Right renal cortex interstitium (tissue), 3 donors: Measurements from ENCODE around the gene PTPRD. TPM values are rescaled to one million over a fixed set of nuclear protein-coding genes. Genes with fewer than 3 reads are reported as not detected.

Source experiments
- DNase-seq, 3 donors: peaks; one replicate each; pipeline ENCODE4 v3.0.0-alpha.2; 2013; ENCODE audit warnings: low read depth in 3 of 3, low spot score in 2 of 3
- polyA plus RNA-seq, 3 donors: library from polyadenylated mRNA; unstranded; fragments of 120-200 nt; gene quantifications; one replicate each; pipeline ENCODE4 v1.2.1, GENCODE V29; 2013; ENCODE audit not compliant: insufficient read length in 3 of 3

PTPRD gene
- polyA plus RNA-seq, 3 donors: 92.4 to 109 (median 101) TPM

DNA sequence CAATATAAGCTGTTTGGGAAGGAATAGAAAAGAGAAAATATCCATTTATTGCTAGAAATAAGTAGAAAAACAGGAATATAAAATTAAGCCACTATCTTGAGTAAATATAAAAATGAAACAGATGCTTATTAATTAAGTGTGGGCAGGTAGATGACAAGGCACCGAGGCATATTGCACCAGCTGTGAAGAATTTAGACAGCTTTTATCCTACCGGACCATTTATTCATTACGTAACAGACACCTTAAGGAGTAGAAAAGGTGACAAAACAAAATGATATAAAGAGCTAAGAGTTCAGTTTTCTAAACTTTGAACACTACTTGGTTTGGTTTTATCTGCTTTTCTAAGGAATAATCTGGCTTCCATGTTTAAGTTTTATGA, 404.1 kb downstream of the PTPRD start:
- no peak for DNase-seq

DNA sequence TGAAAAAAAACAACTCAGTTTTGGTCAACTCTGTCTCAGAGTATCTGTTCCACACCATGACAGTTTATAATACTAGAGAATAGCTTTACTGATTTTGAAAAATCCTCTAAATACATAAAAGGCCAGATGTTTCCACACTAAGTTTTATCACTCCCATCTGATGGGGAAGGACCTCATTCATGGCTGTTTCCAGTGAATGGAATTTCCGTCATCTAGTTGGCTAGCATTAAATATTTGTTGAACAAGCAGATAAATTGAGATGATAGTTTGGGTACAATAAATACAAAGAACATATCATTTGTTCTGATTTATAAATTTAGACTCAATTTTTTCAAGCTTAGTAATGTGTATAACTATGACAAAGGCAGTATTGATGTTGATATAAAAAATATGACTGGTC, 408.5 kb downstream of the PTPRD start:
- DNase-seq: no peak

DNA sequence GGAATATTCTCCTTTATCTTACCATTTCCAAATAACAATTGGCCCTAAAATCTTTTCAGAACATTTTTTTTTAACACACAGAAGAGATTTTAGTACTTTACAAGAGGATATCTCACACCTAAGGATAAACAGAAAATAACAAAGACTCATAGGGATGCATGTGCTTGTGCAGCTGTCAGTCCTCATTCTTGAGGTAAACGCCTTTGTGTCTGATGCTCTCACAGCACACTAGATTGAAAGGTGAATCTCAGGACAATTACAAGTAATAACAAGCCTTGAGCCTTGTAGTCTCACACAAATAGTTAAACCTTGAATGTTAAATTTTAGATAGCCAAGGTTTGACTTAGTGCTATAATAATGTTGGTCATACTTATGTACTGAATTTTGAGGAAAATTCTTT, 439.2 kb downstream of the PTPRD start:
- DNase-seq: no peak

DNA sequence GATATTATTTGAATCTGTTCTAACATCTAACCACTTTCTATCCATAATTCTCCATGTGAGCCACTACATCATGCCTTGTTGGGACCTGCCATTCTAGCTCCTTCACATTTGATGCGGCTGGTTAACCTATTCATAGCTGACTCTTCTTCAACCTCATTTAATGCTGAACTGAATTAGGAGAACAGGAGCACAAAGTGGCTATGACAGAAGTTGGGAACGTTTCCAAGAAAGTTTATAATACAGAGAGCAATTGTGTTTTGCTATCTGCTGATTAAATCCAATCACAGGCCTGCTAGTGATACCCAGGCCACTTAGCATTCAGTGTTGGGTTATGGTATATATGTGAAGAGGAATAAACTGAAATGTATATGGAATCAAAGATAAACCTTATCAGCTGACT, 440.3 kb downstream of the PTPRD start:
- no peak for DNase-seq

DNA sequence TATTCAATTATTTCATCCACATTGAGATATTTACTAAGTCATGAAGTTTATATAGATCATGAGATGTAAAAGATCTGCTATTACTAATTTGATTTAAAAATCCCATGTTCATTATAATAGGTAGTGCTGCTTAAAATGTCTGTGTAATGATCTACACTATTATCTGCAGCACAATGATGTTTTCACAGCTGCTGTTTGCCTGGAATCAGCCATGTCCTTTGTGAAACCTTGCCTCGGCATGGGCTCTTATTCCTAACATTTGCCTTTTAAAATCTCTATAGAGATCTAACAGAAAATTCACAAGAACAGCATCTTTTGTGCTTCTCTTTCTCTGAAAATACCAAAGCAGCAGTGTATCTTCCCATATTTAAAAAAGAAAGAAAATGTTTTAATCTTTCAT, 444.6 kb downstream of the PTPRD start:
- no peak for DNase-seq

DNA sequence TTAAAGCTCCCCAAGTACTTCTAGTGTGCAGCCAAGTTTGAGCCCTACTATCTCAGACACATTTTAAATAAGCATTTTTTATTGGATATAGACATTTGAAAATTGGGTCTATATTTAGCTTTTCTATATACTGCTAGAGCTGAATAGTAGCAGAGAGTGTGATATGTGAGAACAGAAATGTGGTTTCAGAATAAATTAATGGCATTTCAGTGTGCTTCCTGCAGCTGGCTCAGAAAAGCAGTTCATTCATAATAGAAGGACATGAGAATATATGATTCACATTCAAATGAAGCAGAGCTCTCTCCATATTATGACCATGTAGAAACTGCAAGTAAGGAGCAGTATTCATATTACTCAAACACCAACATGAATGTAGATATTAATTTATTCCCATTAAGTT, 464.0 kb downstream of the PTPRD start:
- no peak for DNase-seq

DNA sequence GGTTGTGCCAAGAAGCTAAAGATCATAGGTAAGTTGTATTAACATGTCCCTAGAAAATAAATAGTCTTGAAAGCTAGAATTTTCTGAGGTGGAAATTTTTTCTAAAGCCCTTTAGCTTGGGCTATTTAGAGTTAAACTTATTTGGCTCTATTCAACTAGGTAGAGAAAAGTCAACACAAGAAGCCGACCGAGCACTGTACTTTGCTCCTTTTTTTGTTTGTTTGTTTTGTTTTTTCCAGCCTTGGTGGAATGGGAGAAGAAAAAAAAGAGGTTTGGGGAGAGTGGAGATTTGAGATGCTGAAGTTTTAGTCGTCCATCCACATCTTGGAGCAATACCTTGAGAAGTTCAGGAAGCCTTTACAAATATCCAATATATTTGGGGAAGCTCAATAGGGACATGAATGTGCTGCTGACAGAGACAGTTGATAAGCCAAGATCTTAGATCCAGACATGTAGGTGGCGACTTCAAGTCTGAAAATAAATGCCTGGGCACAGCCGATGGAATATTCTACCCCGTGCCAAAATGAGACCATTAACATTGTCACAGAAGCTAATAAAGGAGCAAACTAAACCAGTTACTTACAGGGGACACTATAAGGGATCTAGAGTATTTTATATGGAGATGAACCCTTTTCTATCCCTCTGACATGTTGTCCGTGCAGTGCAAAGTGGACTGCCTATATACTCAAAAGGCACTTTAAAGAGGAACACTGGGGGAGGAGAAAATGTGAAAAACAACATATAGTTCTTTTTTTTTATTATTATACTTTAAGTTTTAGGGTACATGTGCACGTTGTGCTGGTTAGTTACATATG, 466.1 kb downstream of the PTPRD start:
- DNase-seq: no peak

DNA sequence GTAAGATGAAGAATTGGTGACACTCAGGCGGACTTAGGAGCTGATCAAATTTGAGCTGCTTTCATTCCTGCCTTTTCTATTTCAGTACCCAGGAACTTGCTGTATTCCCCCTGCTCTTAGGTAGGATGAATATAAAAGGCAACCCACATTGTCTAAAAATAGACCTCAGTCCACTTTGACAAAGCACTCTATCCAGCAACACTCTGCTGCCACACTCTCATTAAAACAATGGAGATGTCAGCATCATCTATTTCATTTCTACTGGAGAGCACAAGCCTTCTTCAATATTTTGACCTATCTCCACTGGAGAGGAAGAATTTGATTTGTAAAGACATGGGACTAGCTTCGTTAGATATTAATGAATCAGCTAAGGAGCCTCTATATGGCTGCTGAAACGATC, 468.4 kb downstream of the PTPRD start:
- DNase-seq: no peak

DNA sequence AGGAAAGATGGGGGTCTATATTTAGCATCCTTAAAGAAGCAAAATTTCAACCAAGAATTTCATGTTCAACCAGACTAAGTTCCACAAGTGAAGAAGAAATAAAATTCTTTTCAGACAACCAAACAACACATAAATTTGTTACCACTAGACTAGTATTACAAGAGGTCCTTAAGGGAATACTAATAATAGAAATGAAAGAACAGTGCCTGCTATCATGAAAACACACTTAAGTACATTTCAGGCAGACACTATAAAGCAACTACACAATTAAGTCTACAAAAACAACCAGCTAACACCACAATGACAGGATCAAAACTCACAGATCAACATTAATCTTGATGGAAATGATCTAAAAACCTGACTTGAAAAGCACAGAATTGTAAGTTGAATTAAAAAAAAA, 477.2 kb downstream of the PTPRD start:
- DNase-seq: no peak

DNA sequence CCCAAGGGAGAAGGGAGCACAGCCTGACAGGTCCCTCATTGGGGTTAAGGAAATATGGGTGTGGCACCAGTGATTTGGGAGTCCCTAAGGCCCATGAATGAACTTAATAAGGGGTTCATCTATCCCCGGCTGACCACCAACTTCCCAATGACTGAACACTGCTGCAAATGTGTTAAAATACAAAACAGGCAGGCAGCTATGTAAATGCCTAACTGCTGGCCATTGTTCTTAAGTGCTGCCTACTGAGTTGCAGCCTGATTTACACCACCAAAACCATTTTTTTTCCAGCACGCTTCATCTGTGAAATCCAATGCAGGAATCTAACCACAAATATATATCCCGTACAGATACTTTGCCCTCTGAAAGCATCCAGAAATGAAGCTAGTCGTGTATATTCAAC, 478.5 kb downstream of the PTPRD start:
- no peak for DNase-seq

DNA sequence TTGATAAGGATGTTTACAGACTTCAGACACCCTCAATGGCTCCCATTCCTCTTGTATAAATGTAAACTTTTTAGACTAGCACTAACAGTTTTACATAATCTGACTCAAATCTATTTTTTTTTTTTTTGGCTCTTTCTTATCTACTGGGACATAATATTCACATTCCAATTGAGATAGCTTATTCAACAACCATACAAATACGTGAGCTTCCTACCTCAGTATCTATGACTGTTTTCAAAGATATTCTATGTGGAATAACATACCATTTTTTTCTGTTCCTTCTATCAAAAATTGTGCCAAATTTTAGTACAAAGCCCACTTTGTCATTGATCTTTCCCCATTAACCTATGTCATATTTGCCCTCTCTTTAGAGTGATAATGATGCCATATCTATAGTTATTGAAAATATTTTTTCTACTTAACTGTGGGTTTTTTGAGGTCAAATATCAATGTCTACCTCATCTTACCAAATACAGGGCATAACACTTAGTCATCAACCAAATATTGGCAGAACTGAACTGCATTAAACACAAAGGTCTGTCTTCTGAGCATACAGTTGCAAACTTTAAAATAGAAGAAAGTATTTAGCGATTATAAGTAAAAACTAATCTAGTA, 482.6 kb downstream of the PTPRD start:
- no peak for DNase-seq

DNA sequence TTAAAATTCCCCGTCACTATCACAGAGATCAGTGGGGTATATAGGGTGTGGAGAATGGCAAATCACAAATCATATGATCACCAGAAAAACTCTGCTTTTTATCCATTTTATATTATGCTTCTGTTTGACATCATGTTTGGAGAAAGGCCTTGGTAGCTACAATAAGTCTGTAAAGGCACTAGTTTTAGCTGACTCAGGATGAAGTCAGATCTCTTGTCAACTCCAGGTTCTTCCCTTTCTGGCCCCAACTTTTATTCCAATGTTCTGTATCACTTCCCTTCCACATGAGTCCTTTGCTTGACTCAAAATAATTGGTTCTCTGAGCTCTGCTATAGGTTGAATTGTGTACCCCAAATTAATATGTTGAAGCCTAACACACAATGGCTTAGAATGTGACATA, 484.9 kb downstream of the PTPRD start:
- DNase-seq: no peak

DNA sequence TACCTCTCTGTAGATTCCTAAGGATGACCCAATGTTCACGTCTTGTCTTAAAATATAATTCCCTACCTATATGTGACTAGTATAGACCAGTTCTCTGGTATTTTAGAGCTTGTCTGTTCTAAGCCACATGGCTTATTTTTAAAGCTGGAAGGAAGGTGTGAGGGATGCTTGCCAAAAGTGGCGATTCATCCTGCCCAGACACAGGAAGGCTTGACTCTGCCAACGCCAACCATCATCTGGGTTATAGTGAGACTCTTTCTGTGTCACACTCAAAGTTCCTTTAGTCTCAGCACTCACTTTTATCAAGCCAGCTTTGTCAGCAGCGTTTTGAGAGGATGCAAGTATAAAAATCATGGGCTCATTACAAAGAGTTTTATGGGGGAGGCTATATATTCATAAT, 500.0 kb downstream of the PTPRD start:
- no peak for DNase-seq

DNA sequence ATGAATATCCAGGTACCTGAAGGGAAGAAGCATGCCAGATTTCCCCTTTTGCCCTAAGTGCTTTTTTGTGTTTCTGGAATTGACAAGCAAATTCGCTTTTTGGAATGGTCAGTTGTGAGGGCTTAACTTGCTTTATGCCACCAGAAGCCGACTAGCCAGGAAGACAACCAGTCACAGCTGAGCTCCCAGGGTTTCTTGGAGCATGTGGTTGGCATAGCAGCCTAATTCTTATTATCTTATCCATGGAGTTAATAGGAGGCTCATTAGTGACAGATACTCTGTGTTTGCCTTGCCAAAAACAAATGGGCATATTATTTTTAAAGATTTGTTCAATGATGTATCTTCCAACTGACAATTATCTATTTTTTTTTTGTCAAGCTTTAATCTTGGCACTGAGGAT, 500.7 kb downstream of the PTPRD start:
- DNase-seq: no peak

DNA sequence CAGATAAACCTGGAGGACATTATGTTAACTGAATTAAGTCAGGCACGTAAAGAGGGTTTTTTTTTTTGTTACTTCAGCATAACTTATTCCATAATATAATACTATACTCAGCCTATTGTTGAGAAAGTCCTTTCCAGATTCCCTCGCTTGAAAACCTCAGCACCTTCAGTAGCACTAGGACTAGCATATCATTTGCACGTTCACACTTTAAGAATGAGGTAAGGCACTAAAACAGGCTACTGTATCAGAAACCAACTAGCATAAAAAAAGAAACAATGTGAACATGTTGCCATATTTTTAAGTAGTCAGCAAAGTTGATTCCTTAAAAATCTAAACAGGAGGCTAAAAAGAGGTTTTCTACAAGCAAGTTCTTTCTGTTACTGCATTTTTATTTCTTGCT, 504.0 kb downstream of the PTPRD start:
- DNase-seq: no peak

DNA sequence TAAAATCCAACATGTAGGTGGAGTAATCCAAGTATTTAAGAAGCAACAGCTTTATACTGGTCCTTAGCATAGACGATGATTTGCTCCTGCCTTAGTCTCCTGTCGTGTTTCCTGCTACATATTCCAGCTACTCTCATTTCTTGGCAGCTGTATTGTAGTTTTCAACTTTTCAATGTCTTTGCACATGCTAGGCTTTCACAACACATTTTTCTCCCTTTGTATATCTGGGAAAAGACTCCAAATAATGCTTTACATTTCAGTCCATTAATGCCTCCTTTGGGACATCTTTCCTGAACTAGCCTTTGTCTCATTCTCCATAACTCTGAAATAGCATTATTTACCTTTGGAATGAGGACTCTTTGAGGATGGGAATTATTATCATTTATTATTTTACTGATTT, 508.0 kb downstream of the PTPRD start:
- no peak for DNase-seq

DNA sequence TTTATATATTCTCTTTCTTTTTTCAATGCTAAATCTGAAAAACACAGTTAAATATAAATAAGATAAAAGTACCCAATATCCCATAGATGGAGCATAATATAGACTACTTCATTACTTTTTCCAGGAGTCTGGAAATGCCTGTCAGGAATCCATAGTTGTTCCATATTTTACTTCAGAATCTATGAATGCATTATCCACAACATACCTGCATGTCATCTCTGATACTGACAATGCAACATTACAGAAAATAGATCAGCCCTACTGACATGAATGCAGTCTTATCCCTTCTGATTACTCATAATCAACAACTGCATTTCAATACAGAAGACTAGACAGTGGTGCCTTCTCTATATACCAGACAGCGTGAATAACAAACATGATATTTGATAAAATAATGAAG, 517.6 kb downstream of the PTPRD start:
- DNase-seq: no peak

DNA sequence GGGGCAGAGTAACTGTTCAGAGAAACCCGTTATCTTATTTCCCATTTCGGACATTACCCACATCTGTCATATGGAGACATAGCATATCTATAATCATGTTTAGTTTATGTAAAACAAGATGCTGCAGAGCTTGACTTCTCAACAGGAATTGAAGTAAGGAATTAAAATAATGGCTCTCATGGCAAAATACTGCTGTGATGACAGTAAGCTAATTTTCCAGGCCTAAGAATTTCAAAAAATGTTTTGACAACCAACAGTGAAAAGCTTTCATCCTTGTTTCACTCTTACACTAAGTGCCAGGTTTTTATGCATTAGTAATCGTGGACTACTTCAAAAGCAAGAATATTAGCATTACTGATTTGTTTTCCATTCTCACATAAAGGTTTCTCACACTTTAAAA, 518.2 kb downstream of the PTPRD start:
- DNase-seq: no peak

DNA sequence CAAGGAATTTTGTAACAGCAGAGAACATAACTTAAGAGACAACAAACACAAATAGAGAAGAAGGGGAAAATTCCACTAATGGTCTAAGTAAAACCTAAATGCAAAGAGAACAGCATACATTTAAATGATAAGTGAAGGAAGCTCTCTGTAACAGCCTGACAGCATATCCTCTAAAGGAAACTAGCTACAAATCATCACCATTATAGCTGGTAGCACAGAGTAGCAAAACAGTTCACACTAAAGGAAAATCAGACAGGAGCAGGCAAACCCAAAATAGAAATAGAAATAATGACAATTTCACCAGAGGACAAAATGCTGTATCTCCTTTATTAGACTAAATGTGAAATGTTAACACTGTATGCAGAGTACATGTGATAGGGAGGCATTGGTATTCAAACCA, 532.8 kb downstream of the PTPRD start:
- no peak for DNase-seq

DNA sequence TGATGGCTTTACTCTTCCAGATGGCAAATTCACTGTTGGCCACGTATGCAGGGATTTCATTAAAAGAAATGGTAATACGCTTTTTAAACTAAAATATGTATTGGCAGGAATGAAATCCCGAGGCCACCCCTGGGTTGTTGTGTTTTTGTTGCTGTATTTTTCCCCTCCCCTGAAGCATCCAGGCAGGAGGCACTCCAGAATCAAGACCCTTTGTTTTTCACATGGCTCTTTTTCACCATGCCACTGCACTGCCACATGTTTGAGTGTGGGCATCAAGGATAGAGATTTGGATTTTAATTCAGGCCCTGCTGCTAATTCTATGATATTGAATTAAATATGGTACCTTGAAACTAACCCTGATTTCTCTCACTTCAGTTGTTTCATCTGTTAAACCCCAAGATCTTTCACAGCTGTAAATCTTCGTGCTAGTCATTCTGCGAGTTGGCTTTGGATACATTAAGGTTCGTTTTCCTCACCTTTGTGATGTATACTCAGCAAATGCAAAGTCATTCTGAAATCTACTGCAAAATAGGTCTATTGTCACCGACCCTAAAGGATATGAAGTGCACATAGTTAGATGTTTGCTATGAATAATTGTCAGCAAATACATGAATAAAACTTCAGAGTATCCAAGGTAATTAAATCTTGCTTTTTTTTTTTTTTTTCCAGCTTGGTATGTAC, 533.4 kb downstream of the PTPRD start:
- DNase-seq: no peak

DNA sequence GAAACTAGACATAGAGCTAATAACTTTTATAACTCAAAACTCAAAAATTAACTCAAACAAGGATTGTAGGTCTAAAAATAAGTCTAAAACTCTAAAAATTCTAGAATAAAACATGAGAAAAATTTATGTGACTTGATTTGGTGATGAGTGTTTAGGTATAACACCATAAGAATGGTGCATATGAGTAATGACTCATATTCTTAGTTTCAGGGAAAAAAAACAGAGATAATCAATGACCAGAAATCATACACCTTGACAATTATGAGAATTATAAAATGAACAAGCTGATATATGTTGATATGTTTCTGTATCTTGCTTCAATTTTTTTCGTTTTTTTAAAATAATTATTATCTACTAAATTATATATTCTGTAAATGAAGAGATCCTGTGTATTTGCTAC, 541.2 kb downstream of the PTPRD start:
- no peak for DNase-seq
